HepG2 (cell line): ENCODE results near the gene TCAF1. TPM values are rescaled to one million over a fixed set of nuclear protein-coding genes. Genes with fewer than 3 reads are reported as not detected.

Experiments
- ATF7 ChIP-seq, 2 experiments: fragments of 450-650 bp in 1 of 2; sonication (generic) in 1 of 2; formaldehyde crosslinking in 1 of 2; IDR thresholded peaks; 2 replicates each; pipeline versions ENCODE4 v1.4.0 to v1.6.1; 2016 to 2020; ENCODE audit warnings: antibody characterized with exemption in 1 of 2, mild to moderate bottlenecking in 1 of 2, missing genetic modification reagents in 1 of 2
- ETV5 ChIP-seq: IDR thresholded peaks from 2 replicates; pipeline ENCODE4 v1.6.1; 2018; ENCODE audit warnings: missing biosample characterization, missing genetic modification reagents, inconsistent platforms, borderline replicate concordance
- ZBTB40 ChIP-seq, 2 experiments: fragments of 450-650 bp in 1 of 2; sonication (generic) in 1 of 2; formaldehyde crosslinking in 1 of 2; IDR thresholded peaks; 2 replicates each; pipeline versions ENCODE4 v1.6.1 to v1.8.0; 2016 to 2022; ENCODE audit warnings: antibody characterized with exemption in 1 of 2, mild to moderate bottlenecking in 1 of 2, missing genetic modification reagents in 1 of 2
- ZFP90 ChIP-seq: sonication (generic); formaldehyde crosslinking; IDR thresholded peaks from 2 replicates; pipeline ENCODE4 v1.8.0; 2022; ENCODE audit warnings: missing genetic modification reagents, mild to moderate bottlenecking, inconsistent platforms, borderline replicate concordance
- ZMYM4 ChIP-seq: sonication (generic); formaldehyde crosslinking; IDR thresholded peaks from 2 replicates; pipeline ENCODE4 v1.8.1; 2023; ENCODE audit warnings: mild to moderate bottlenecking, missing genetic modification reagents
- ZNF3 ChIP-seq: IDR thresholded peaks from 2 replicates; pipeline ENCODE4 v1.7.0; 2017; ENCODE audit warnings: inconsistent platforms
- ZSCAN9 ChIP-seq: IDR thresholded peaks from 2 replicates; pipeline ENCODE4 v1.6.1; 2016; ENCODE audit warnings: borderline replicate concordance
- polyA plus RNA-seq, 8 experiments: library from polyadenylated mRNA; depleted of rRNA in 3 of 8; stranded (reverse) in 7 of 8; unstranded in 1 of 8; fragments of >200 nt; fragmentation: Illumina TruSeq in 4 of 8; extraction: Trizol in 4 of 8; gene quantifications; 2 replicates each; pipeline versions ENCODE4 v1.2.1 to v1.2.3, GENCODE V29; 2011 to 2016; ENCODE audit warnings: low read depth in 4 of 8, missing spikeins in 1 of 8, mixed read lengths in 1 of 8; ENCODE audit not compliant: insufficient read depth in 1 of 8
- total RNA-seq, 5 experiments: library from RNA; depleted of rRNA; stranded (reverse); fragments of >200 nt; fragmentation: Illumina TruSeq; extraction: Trizol; gene quantifications; 2 replicates each; pipeline ENCODE4 v1.2.3, GENCODE V29; 2016; ENCODE audit warnings: low read depth in 1 of 5
- TF ChIP-seq, protein P1 (sequence below): sonication (generic); formaldehyde crosslinking; IDR thresholded peaks from 2 replicates; pipeline ENCODE4 v1.4.0; 2020; ENCODE audit warnings: missing genetic modification reagents
- TF ChIP-seq, protein P2 (sequence below): sonication (generic); formaldehyde crosslinking; IDR thresholded peaks from 2 replicates; pipeline ENCODE4 v1.5.1; 2020; ENCODE audit warnings: missing genetic modification reagents, mild to moderate bottlenecking, borderline replicate concordance
- TF ChIP-seq, protein P3 (sequence below): IDR thresholded peaks from 2 replicates; pipeline ENCODE4 v1.4.0; 2020; ENCODE audit warnings: mild to moderate bottlenecking, missing genetic modification reagents

Gene TCAF1
- total and polyA plus RNA-seq, 2 of the 13 experiments (the other 11 are each of a cell fraction or from before 2014, with no cell fraction given) = 36.2 to 101 TPM

DNA sequence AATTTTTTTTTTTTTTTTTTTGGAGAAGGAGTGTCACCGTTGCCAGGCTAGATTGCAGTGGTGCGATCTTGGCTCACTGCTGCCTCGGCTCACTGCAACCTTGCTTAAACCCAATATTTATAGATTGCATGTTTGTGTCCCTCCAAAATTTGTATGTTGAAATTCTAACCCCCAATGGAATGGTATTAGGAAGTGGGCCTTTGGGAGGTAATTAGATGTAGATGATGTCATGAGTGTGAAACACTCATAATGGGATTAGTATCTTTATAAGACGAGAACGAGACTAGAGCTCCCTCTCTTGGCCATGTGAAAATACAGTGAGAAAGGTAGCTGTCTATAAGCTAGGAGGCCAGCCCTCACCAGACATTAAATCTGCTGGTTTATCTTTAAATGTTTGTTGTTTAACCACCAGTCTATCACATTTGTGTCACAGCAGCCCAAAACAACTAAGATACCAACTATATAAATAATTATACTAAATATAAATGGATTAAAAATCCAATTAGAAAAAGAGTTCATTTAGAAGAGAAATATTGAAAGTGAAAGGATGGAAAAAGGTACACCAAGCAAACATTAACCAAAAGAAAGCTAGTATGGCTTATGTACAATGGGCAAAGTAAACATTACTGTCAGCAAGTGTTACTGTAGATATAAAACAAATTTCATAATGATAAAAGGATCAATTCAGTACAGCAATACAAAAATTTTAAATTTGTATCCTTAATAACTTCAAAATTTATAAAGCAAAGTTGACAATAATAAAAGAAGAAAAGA is 9.3 kb downstream of the TCAF1 start (continued):
- TF ChIP-seq ZBTB40 (IDR thresholded peaks at IDR 0.05) (no peak), ZBTB40 (CRISPR knock-in tag; IDR thresholded peaks at IDR 0.05) (no peak), ATF7 (IDR thresholded peaks at IDR 0.05) (peak; percentile 73; the same call in 1 of the 2 replicates), ATF7 (CRISPR knock-in tag; IDR thresholded peaks at IDR 0.05) (no peak), ZFP90 (CRISPR knock-in tag) (no peak), ZNF3 (CRISPR knock-in tag) (no peak), ZMYM4 (CRISPR knock-in tag) (no peak), ZSCAN9 (CRISPR knock-in tag) (0 out of 2 replicates have a peak, but pooled peaks have one; percentile 28), ETV5 (CRISPR knock-in tag) (no peak)
- TF ChIP-seq, protein P1, sequence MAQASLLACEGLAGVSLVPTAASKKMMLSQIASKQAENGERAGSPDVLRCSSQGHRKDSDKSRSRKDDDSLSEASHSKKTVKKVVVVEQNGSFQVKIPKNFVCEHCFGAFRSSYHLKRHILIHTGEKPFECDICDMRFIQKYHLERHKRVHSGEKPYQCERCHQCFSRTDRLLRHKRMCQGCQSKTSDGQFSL (CRISPR knock-in tag) = no peak
- TF ChIP-seq, protein P2, sequence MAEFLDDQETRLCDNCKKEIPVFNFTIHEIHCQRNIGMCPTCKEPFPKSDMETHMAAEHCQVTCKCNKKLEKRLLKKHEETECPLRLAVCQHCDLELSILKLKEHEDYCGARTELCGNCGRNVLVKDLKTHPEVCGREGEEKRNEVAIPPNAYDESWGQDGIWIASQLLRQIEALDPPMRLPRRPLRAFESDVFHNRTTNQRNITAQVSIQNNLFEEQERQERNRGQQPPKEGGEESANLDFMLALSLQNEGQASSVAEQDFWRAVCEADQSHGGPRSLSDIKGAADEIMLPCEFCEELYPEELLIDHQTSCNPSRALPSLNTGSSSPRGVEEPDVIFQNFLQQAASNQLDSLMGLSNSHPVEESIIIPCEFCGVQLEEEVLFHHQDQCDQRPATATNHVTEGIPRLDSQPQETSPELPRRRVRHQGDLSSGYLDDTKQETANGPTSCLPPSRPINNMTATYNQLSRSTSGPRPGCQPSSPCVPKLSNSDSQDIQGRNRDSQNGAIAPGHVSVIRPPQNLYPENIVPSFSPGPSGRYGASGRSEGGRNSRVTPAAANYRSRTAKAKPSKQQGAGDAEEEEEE (CRISPR knock-in tag) = no peak
- TF ChIP-seq, protein P3, sequence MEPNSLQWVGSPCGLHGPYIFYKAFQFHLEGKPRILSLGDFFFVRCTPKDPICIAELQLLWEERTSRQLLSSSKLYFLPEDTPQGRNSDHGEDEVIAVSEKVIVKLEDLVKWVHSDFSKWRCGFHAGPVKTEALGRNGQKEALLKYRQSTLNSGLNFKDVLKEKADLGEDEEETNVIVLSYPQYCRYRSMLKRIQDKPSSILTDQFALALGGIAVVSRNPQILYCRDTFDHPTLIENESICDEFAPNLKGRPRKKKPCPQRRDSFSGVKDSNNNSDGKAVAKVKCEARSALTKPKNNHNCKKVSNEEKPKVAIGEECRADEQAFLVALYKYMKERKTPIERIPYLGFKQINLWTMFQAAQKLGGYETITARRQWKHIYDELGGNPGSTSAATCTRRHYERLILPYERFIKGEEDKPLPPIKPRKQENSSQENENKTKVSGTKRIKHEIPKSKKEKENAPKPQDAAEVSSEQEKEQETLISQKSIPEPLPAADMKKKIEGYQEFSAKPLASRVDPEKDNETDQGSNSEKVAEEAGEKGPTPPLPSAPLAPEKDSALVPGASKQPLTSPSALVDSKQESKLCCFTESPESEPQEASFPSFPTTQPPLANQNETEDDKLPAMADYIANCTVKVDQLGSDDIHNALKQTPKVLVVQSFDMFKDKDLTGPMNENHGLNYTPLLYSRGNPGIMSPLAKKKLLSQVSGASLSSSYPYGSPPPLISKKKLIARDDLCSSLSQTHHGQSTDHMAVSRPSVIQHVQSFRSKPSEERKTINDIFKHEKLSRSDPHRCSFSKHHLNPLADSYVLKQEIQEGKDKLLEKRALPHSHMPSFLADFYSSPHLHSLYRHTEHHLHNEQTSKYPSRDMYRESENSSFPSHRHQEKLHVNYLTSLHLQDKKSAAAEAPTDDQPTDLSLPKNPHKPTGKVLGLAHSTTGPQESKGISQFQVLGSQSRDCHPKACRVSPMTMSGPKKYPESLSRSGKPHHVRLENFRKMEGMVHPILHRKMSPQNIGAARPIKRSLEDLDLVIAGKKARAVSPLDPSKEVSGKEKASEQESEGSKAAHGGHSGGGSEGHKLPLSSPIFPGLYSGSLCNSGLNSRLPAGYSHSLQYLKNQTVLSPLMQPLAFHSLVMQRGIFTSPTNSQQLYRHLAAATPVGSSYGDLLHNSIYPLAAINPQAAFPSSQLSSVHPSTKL (CRISPR knock-in tag) = 0 out of 2 replicates have a peak, but pooled peaks have one; percentile 15
